Suprapubic skin (tissue), 3 donors: ENCODE measurements around the gene CTPS1.

ENCODE experiments used
- CTCF ChIP-seq, 2 donors: fragments of 200-600 bp in 1 of 2; fragments of 450-650 bp in 1 of 2; sonication (generic) in 1 of 2; IDR thresholded peaks; one replicate each; pipeline ENCODE4 v1.5.1; 2016 to 2019; ENCODE audit warnings: antibody characterized with exemption in 2 of 2, mild to moderate bottlenecking in 1 of 2, moderate library complexity in 1 of 2
- POLR2A ChIP-seq, 2 donors: fragments of 450-650 bp; IDR thresholded peaks; one replicate each; pipeline ENCODE4 v1.6.1; 2017; ENCODE audit warnings: antibody characterized with exemption in 2 of 2, mild to moderate bottlenecking in 2 of 2, moderate library complexity in 2 of 2

- TF ChIP-seq CTCF (IDR thresholded peaks at IDR 0.05): no peak
- TF ChIP-seq POLR2A (IDR thresholded peaks at IDR 0.05): no peak
Measured at GRCh38 chr1:40980453-40981121, 1.1 kb downstream of the CTPS1 start.
